CD4-positive, alpha-beta T cell treated with Interferon alpha-2 for 1 hour (primary cell): ENCODE data around the gene PSENEN.
"Not testable (repeated sequence)": the region's sequence is repeated elsewhere in the genome, so short reads cannot be mapped to it uniquely, and the experiment has no call there.

ENCODE experiments used
- DNase-seq, 2 donors: peaks; one replicate each; pipeline ENCODE4 v3.0.0-alpha.2; 2020 to 2022

PSENEN gene

DNA sequence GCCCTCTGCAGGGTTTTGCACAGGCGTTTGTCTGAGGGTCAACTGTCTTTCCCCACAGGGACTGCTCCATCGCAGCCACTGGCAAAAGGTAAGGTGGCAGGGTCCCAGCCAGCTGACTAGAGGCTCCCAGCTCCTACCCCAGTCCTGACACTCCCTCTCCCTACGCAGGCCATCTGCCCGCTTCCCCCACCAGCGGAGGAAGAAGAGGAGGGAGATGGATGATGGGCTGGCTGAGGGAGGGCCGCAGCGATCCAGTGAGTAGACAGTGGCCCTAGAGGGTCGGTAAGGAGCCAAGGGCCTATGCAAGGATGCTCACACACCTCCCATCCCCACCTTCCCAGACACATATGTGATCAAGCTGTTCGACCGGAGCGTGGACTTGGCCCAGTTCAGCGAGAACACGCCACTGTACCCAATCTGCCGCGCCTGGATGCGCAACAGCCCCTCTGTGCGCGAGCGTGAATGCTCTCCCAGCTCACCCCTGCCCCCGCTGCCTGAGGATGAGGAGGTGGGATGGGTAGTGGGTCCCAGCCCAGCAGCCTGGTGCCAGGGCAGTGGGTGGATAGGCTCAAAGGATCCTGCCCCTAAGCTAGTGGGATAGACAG is 7.4 kb downstream of the PSENEN start:
- no peak for DNase-seq

DNA sequence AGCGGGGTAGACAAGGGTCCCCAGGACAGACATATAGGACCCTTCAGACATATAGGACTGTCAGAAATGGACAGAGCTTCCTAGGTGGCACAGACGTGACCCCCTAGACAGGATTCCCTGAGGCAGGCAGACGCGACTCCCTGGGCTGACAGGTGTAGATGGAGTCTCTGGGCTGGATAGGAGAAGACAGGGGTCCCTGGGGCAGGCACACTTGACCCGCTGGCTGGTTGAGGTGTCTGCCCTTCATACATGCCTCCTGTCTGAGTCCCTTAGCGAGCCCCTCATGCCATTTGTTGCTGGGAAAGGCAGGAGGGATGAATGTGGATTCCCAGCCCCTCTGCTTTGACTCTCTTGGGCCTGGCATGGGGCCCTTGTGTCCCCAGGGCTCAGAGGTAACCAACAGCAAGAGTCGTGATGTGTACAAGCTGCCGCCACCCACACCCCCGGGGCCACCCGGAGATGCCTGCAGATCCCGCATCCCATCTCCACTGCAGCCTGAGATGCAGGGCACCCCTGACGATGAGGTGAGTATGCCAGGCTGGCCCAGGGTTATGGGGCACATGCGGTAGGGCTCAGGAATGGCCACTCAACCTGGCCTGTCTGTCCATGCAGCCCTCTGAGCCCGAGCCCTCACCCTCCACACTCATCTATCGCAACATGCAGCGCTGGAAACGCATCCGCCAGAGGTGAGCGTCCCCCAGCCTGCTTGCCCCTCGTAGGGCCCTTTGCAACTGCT is 8.4 kb downstream of the PSENEN start:
- DNase-seq, result no peak

DNA sequence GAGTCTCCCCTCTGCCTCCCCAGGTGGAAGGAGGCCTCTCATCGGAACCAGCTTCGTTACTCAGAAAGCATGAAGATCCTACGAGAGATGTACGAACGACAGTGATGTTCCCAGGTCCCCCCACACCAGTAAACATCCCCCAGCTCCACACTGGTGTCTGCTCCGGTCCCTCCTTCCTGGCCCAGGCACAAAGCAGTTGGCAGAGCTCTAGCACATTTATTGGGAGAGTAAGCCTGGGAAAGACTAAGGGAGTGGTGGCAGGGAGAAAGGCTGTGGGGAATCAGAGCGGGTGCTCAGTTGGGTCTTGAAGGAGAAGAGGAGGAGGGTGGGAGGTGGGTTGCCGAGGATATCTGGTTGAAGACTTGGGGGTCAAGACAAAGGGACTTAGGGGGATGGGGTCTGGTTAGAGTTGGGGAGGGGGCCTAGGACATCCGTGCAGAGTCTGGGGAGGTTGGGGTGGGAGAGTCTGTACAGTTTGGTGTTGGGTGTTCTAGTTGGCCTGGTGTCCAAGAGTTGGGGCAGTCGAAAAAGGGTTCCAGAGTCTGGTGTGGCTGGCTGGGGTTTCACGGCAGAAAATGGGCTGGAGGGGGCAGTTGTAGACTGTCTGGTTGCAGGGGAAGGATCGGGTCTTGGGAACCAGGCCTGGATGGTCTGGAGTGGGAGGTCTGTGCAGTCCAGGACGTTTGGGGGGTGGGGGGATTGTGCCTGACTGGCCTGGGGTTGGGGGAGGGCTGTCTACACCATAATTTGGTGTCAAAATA is 9.1 kb downstream of the PSENEN start:
- no peak for DNase-seq

DNA sequence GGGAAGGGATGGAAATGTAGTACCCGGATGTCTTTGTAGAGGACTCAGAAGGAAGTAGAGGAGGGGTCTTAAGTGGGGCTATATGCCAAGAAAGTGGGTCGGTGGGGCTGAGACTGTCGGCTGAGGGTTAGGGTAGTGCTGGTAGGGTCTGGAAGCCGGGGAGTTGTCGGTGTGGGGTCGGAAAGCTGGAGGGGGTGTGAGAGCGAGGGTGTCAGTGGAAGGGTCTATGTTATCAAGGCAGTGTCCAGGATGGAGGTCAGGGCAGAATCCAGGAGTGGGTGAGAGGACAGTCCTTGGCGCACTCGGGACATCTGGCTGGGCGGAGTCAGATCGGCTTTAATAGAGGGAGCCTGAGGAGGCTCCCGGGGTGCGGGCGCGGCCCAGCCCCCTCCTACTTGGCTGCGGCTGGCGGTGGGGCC is 9.7 kb downstream of the PSENEN start:
- no peak for DNase-seq

DNA sequence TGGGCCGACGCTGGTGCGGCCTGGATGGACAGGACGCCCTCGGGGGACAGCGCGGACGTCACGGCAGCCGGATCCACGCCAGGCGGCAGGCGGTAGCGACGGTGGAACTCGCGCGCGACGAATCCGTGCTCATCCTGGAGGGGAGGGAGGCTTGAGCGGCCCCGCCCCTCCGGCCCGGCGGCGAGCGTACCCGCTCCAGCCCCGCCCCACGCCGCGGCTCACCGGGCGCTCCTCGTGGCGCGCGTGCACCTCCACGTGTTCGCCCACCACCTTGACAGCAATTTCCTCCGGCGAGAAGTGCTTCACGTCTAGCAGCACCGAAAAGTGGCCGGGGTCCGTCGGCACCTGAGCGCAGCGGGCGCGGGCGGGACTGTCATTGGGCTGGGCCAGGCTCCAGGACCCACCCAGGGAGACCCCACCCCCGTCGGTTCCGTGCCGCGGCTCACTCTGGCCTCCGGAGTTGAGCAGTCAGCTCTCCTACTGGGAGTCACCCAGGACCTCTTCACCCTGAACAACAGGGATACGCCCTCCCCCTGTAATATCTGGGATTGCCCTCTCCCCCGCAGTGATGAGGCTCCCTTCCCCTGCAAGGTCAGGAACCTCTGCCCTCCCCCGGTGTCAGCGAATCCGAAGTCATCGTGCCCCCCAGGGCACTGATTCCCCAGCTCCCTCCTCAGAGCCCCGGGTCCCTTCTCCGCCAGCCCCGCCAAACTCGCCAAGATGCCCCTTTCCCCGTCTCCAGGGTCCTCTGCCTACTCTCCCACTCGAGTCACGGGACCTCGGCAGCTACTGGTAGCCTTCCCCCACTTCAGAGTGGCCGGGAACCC is 10.3 kb downstream of the PSENEN start:
- peak; percentile 54 to 75 for DNase-seq

DNA sequence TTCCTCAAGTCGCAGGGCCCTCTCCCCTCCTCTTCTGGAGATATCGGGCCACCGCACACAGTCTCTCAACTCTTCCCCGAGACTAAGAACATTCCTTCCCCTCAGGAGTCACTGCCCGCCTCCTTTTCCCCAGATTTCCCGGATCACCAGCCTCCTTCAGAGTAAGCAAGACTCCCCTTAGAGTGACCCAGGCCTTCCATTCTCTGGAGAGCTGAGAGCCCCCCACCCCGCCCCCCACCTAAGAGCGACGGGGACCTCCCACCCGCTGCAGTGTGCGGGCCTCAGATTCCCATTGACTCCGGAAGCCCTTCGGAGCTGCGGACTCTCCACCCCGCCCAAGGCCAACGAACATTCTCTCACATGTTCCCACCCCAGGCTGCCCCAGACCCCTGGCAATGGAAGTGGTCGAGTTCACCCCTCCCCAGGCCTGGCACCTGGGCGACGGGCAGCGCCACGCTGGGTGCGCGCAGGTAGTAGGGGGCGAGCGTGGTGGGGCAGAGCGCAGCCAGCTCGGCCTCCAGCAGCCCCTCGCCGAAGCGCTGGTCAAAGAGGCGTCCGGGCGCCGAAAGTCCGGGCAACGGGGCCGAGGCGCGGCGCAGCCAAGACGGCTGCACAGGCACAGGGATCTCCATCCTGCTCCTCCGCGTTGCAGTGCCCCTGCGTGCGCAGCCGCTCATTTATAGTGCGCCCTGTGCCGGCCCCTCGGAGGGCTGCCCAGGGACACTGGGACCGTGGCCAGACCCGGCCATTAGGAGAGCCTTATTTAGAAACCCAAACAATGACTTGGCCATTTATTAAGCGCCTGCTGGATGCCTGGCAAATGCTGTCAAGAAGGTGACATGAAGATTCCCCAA is 11.2 kb downstream of the PSENEN start, which contains the start of gene HSPB6:
TSS of gene HSPB6 (minus strand) at position 653 of the 854 bp plus-strand sequence. CDS start at position 632, 21 bp downstream.
- DNase-seq, result no peak

DNA sequence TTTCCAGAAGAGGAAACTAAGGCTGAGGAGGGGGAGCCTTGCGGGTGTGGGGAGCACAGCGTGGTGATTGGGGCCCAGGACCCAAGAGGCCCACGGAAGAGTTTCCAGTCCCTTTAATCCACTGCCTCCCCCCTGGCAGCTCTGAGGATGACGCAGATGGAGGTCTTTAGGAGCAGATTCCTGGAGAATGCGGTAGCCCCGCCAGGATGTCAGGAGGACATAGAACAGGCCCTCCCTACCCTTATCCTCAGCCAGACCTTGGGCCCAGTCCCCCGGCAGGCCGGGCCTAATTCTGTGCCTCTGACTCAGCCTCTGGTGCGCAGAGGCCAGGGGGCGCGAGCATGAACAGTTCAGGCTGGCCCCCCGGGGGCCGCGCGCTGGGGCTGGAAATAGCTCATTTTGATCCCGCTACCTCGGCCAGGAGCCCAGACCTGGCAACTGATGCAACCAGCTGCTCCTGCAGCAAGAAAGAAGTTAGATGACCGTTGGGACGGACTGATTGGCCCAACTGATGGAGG is 11.8 kb downstream of the PSENEN start:
- DNase-seq, result no peak

DNA sequence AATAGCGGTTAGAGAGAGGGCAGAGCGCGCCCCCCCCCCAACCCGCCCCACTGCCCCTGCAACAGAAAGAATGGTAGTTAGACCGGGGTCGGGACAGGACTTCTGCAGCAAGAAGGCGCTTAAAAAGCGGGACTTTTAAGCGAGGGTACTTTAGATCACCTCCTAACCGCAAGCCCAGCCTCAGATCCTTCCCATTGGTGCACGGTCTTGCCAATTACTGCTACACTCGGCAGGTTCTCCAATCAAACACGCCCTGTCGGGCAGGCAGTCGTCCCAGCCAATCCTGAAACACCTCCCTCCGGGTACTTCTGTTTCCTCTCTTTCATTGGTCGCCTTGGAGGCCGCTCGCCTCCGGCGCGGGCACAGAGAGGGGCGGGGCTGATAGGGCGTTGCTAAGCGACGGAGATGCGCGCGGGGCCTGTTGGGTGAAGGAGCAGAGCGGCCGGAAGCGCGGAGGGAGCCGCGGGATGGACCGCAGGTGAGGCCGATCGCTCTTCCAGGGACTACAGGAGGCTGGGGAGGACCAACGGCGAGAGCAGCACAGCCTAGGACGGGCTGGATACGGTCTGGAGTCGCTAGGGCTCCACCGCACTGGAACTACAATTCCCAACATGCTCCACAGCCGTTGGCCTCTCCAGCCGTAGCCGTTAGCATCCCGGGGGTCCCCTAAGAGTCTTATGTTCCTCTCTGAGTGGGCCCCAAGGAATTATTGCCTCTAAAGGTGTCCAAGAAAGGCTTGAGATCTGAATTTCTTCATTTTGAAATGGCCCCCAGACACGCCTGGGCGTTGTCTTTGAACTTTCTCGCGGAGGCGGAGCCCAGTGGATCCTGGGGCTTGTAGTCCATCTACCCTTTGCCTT is 12.5 kb downstream of the PSENEN start, which contains the start of gene PROSER3:
TSS of gene PROSER3 (plus strand) at position 428 of the 860 bp plus-strand sequence. CDS start at position 468, 40 bp downstream.
- DNase-seq, result peak; percentile 99 to 100

DNA sequence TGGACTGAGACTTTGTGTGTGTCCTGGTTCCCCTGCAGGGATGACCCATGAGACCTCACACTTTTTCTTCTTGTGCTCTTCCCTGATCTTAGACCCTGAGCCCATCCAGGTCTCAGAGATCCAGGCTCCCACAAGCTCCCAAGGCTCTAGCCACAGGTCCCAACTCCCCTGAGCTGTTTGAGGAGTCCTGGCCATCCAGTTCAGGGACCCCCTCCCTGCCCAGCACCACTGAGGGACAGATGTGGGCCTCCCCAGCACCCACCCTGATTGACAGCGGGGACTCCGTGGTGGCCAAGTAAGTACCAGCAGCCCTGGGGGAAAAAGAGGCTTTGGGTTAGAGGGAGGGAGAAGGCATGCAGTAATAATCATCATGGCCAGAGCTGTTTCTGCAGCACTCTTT is 14.2 kb downstream of the PSENEN start:
- DNase-seq, result no peak

DNA sequence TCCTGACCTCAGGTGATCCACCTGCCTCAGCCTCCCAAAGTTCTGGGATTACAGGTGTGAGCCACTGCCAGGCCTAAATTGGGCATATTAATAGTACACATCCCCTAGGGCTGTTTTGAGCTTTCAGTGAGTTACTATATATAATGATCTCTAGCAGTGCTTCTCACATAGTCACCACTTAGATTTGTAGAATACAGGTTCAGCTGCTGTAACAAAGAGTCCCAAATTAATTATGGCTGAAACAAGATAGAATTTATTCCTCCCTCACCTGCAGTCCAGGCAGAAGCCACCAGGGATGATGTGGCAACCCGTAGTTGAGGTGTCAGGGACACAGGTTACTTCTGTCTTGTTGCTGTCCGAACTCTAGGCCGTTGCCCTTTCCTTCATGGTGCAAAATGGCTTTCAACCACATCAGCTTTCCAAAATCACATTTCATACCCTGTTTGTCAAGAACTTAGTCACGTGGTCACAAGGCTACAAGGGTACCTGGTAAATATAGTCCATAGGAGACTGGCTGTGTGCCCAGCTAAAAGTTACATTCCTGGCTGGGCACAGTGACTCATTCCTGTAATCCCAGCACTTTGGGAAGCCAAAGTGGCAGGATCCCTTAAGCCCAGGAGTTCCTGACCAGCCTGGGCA is 15.4 kb downstream of the PSENEN start:
- DNase-seq, result no peak

DNA sequence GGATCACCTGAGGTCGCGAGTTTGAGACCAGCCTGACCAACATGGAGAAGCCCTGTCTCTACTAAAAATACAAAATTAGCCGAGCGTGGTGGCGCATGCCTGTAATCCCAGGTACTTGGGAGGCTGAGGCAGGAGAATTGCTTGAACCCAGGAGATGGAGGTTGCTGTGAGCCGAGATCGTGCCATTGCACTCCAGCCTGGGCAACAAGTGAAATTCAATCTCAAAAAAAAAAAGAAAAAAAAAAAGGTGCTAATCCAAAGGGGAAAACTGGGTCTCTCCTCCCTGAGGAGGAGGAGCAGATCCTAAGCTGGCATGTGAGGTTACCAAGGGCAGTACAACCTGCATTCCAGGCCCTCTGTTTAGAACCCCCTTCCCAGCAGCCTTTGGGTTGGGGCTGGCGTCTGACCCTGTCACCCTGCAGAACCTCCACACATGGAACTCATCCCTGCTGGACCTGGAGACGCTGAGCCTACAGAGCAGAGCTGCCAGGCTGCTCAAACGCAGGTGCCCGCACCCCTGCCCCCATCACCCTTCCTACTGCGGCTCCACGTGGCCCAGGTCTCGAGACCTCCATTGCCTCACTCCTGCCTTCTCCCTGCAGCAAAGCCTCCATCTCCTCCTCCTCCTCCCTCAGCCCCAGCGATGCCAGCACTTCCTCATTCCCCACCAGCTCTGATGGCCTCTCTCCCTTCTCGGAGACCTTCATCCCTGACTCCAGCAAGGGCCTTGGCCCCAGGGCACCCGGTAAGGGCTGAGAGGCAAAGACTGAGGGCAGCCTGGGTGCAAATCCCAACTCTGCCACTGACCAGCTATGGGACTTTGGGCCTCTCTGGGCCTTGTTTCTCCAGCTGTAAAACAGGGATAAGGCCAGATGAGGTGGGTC is 19.2 kb downstream of the PSENEN start:
- no peak for DNase-seq

DNA sequence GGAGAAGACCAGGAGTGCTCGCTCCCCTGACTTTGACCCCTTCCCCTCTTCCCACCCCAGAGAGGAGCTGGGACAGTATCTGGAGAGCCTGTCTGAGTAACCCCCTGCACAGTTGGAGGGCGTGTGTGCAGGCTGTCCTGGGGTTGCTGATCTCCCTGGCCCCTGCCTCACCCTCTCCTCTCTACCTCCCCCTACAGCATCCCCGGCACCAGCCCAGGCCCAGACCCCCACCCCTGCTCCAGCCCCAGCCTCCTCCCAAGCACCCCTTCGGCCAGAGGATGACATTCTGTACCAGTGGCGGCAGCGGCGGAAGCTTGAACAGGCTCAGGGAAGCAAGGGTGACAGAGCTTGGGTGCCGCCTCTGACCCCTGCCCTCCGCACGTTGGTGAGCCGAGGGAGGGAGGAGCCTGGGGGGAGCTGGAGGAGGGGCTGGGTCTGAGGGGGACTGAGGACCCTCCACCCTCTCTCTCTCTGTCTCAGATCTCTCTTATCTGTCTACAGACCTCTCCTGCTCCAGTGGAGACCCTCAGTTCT is 21.2 kb downstream of the PSENEN start:
- DNase-seq, result no peak

DNA sequence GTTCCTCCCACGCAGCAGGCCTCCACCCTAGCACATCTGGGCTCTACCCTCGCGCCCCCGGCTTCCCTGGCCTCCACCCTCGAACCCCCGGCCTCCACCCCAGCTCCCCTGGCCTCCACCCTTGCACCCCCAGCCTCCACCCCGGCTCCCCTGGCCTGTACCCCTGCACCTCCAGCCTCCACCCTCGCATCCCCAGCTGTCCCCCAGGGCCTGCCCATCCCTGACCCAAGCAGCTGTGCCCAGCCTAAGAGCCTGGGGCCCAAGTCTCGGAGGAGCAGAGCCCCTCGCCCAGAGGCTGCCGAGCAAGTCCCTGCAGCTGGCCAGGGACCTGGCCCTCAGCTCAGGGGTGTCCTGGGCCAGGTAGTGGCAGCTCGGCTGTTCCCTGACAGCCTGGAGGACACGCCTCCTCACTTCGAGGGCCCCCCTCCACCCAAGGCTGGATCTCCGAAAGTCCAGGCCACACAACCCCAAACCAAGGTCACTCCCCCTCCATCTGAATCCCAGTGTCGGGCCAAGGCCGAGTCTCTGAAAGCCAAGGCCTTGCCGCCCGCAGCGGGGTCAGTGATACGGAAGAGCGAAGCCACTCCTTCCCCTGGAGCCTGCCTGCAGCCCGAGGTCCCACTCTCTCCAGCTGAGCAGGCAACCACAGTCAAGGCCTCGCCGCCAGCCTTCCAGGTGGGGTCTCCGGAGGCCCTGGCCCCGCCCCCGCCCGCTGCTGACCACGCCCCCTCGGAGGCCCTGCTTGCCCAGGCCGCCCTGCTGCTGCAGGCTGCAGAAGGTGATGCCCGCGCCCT is 22.0 kb downstream of the PSENEN start:
- DNase-seq, result no peak

DNA sequence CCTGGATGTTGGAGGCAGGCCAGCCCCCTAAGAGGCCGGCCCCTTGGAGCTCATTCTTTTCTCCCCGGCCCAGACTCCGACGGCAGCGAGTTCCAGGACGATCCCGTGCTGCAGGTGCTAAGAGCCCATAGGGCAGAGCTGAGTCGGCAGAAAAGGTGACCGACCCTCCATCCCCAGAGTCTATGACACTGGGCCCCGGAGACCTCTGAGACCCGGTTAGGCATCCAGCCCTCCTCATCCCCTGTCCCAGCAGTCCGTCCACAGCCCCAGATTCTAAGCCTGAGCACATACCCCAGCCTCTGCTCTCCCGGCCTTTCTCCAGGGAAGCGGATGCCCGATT is 22.6 kb downstream of the PSENEN start:
- no peak for DNase-seq

DNA sequence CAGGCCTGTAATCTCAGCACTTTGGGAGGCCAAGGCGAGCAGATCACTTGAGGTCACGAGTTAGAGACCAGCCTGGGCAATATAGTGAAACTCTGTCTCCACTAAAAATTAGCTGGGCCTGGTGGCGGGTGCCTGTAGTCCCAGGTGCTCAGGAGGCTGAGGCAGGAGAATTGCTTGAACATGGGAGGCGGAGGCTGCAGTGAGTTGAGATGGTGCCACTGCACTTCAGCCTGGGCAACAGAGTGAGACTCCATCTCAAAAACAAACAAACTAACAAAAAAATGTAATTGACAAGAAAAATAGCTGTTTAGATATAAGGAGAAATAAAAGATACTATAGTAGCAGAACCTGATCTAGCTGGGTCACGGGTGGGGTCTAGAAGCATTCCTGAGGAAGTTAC is 26.9 kb downstream of the PSENEN start:
- DNase-seq, result not testable (repeated sequence)

DNA sequence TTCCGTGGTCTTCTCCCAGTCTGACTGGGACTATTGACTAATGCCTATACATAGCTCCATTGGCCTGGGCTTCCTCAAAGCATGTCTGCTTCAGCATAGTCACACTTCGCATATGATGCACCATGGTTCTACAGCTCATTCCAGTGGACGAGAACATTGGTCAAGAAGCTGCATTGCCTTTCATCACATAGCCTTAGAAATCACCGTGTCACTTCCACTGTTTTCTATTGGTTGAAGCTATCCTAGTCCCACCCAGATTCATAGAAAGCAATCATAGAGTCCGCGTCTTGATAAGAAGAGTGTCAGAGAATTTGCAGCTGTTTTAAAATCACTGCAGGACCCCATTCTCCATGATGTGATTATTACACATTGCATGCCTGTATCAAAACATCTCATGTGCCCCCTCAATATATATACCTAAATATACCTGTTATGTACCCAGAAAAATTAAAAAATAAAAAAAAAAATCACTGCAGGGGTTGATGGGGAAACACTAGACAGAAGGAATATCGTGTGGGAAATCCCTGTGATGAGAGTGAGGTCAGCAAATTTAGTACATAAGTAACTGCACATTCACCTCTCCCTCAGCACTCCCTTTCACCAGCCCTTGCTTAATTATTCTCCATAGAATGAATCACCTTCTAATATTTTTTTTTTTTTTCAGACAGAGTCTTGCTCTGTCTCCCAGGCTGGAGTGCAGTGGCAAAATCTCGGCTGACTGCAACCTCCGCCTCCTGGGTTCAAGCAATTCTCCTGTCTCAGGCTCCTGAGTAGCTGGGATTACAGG is 27.8 kb downstream of the PSENEN start:
- DNase-seq, result no peak
